Neural cell (in vitro differentiated cells): Measurements from ENCODE around the gene THADA. TPM values are rescaled to one million over a fixed set of nuclear protein-coding genes. Genes with fewer than 3 reads are reported as not detected.

ENCODE experiments used
- H2AFZ ChIP-seq: fragments of 200-600, 300-800 bp; sonication (generic), shearing (Covaris generic); 2 replicates; pipeline ENCODE4 v1.6.0; 2014; ENCODE audit warnings: low read depth, mild to moderate bottlenecking, antibody characterized with exemption, low read length, moderate library complexity
- H3F3A ChIP-seq: fragments of 200-600 bp; shearing (Covaris generic); 2 replicates; pipeline ENCODE4 v1.6.1; 2016; ENCODE audit warnings: mild to moderate bottlenecking, moderate library complexity, mixed read lengths, antibody characterized with exemption, low read length; ENCODE audit not compliant: insufficient read depth, poor library complexity, severe bottlenecking
- H3K27ac ChIP-seq: fragments of 200-600, 300-800 bp; sonication (generic), shearing (Covaris generic); 2 replicates; pipeline ENCODE4 v1.5.1; 2014; ENCODE audit warnings: mild to moderate bottlenecking, low read length, moderate library complexity
- H3K27me3 ChIP-seq: fragments of 300-800, 200-600 bp; sonication (generic), shearing (Covaris generic); 2 replicates; pipeline ENCODE4 v1.6.0; 2014; ENCODE audit warnings: mild to moderate bottlenecking, low read depth, low read length, moderate library complexity; ENCODE audit not compliant: insufficient read depth
- H3K36me3 ChIP-seq: fragments of 300-800, 200-600 bp; sonication (generic), shearing (Covaris generic); 2 replicates; pipeline ENCODE4 v1.5.1; 2014; ENCODE audit warnings: mild to moderate bottlenecking, antibody characterized with exemption, low read length, moderate library complexity; ENCODE audit not compliant: insufficient read depth
- H3K4me2 ChIP-seq: fragments of 300-800, 200-600 bp; sonication (generic), shearing (Covaris generic); 2 replicates; pipeline ENCODE4 v1.6.0; 2014; ENCODE audit warnings: mild to moderate bottlenecking, low read length
- H3K4me3 ChIP-seq: fragments of 300-800, 200-600 bp; sonication (generic), shearing (Covaris generic); 2 replicates; pipeline ENCODE4 v1.5.1; 2014; ENCODE audit warnings: mild to moderate bottlenecking, low read length, moderate library complexity
- H3K79me2 ChIP-seq: fragments of 200-600 bp; shearing (Covaris generic); replicated peaks from 2 replicates; pipeline ENCODE4 v1.6.0; 2014; ENCODE audit warnings: mild to moderate bottlenecking, low read length, moderate library complexity; ENCODE audit not compliant: insufficient read depth
- H3K9ac ChIP-seq: fragments of 300-800, 200-600 bp; sonication (generic), shearing (Covaris generic); 2 replicates; pipeline ENCODE4 v1.6.1; 2016; ENCODE audit warnings: mild to moderate bottlenecking, low read length, mixed read lengths
- H3K9me2 ChIP-seq: fragments of 200-600 bp; shearing (Covaris generic); 2 replicates; pipeline ENCODE4 v1.6.1; 2016; ENCODE audit warnings: mild to moderate bottlenecking, low read length, mixed read lengths; ENCODE audit not compliant: insufficient read depth
- H3K9me3 ChIP-seq: fragments of 200-600, 300-800 bp; sonication (generic), shearing (Covaris generic); 2 replicates; pipeline ENCODE4 v1.6.1; 2016; ENCODE audit warnings: mild to moderate bottlenecking, mixed run types, low read length, moderate library complexity, mixed read lengths
- H4K20me1 ChIP-seq: fragments of 200-600 bp; shearing (Covaris generic); 2 replicates; pipeline ENCODE4 v1.6.1; 2016; ENCODE audit warnings: mild to moderate bottlenecking, mixed run types; ENCODE audit not compliant: insufficient read depth
- CTCF ChIP-seq: fragments of 450-650 bp; IDR thresholded peaks from 2 replicates; pipeline ENCODE4 v1.5.1; 2014; ENCODE audit warnings: antibody characterized with exemption, mild to moderate bottlenecking, moderate library complexity; ENCODE audit not compliant: poor library complexity, severe bottlenecking
- EP300 ChIP-seq: fragments of 450-650 bp; conservative IDR thresholded peaks from 2 replicates; pipeline ENCODE4 v1.6.1; 2014; ENCODE audit warnings: antibody characterized with exemption, mild to moderate bottlenecking, moderate library complexity; ENCODE audit not compliant: poor library complexity, severe bottlenecking
- EZH2 ChIP-seq: fragments of 200-600, 300-800 bp; shearing (Covaris generic), sonication (generic); IDR thresholded peaks from 2 replicates; pipeline ENCODE4 v1.6.1; 2014; ENCODE audit warnings: antibody characterized with exemption, low read length, borderline replicate concordance, mild to moderate bottlenecking; ENCODE audit not compliant: insufficient read depth, poor library complexity, severe bottlenecking
- MXI1 ChIP-seq: fragments of 450-650 bp; conservative IDR thresholded peaks from 2 replicates; pipeline ENCODE4 v1.6.1; 2014; ENCODE audit warnings: antibody characterized with exemption, mild to moderate bottlenecking; ENCODE audit not compliant: poor library complexity, severe bottlenecking
- POLR2AphosphoS5 ChIP-seq: IDR thresholded peaks from 2 replicates; pipeline ENCODE4 v1.6.1; 2012
- RAD21 ChIP-seq: fragments of 450-650 bp; conservative IDR thresholded peaks from 2 replicates; pipeline ENCODE4 v1.6.1; 2014; ENCODE audit warnings: antibody characterized with exemption, mild to moderate bottlenecking, moderate library complexity
- REST ChIP-seq: IDR thresholded peaks from 2 replicates; pipeline ENCODE4 v1.6.1; 2012; ENCODE audit warnings: borderline replicate concordance
- SMC3 ChIP-seq: fragments of 450-650 bp; conservative IDR thresholded peaks from 2 replicates; pipeline ENCODE4 v1.6.1; 2014; ENCODE audit warnings: antibody characterized with exemption, mild to moderate bottlenecking, moderate library complexity; ENCODE audit not compliant: poor library complexity
- TAF1 ChIP-seq: IDR thresholded peaks from 2 replicates; pipeline ENCODE4 v1.6.1; 2012; ENCODE audit warnings: low read depth
- polyA plus RNA-seq: library from polyadenylated mRNA; depleted of rRNA; stranded (reverse); fragments of >200 nt; gene quantifications from 2 replicates; pipeline ENCODE4 v1.2.3, GENCODE V29; 2014

Gene THADA
- polyA plus RNA-seq, 1 donor from 2014 or later = 8.5 TPM

GRCh38 chr2:43462866-43463641 is 132.8 kb downstream of the THADA start:
- no peaks in the 10 kb centered on the region for H4K20me1 ChIP-seq
- no peaks in the 10 kb centered on the region for H3K9me2 ChIP-seq
- H3K79me2 ChIP-seq = no peaks in the 10 kb centered on the region
- no peaks in the 10 kb centered on the region for H3F3A ChIP-seq
- no peaks in the 10 kb centered on the region for H3K27me3 ChIP-seq
- H3K9me3 ChIP-seq = no peaks in the 10 kb centered on the region
- no peaks in the 10 kb centered on the region for H3K36me3 ChIP-seq
- no peak for TF ChIP-seq POLR2AphosphoS5
- no peak for TF ChIP-seq TAF1
- TF ChIP-seq SMC3 = no peak
- no peak for TF ChIP-seq RAD21
- TF ChIP-seq EZH2 = no peak
- TF ChIP-seq CTCF = no peak
- no peak for TF ChIP-seq REST
- no peak for TF ChIP-seq EP300
- TF ChIP-seq MXI1 = no peak
- H2AFZ ChIP-seq = no peak overlapping the region
- H3K4me3 ChIP-seq = no peak overlapping the region
- no peak overlapping the region for H3K4me2 ChIP-seq
- H3K9ac ChIP-seq = no peak overlapping the region
- no peak overlapping the region for H3K27ac ChIP-seq

- Histone ChIP-seq H3K4me3 (no peak overlapping the region), H3K9ac (no peak overlapping the region), H3K27ac (no peak overlapping the region), H3K9me3 (no peaks in the 10 kb centered on the region), H4K20me1 (no peaks in the 10 kb centered on the region), H3K9me2 (no peaks in the 10 kb centered on the region), H3K27me3 (no peaks in the 10 kb centered on the region), H3K79me2 (no peaks in the 10 kb centered on the region), H3K36me3 (no peaks in the 10 kb centered on the region), H2AFZ (no peak overlapping the region), H3F3A (no peaks in the 10 kb centered on the region), H3K4me2 (no peak overlapping the region)
- TF ChIP-seq CTCF (no peak), POLR2AphosphoS5 (no peak), RAD21 (no peak), EP300 (no peak), TAF1 (no peak), MXI1 (no peak), SMC3 (no peak), EZH2 (no peak), REST (no peak)
Measured at GRCh38 chr2:43461453-43462073, 134.3 kb downstream of the THADA start.
